Tibial nerve (tissue), 4 donors: ENCODE data around the gene CAPN15. TPM values are rescaled to one million over a fixed set of nuclear protein-coding genes. Genes with fewer than 3 reads are reported as not detected.

ENCODE experiments used
- DNase-seq, 2 donors: peaks; one replicate each; pipeline ENCODE4 v3.0.0-alpha.2; 2019; ENCODE audit warnings: low spot score in 2 of 2
- H3K27ac ChIP-seq, 4 donors: fragments of 200-600 bp; sonication (generic) in 3 of 4; one replicate each; pipeline ENCODE4 v1.5.1; 2017 to 2019; ENCODE audit warnings: mild to moderate bottlenecking in 1 of 4
- H3K27me3 ChIP-seq, 2 donors: fragments of 200-600 bp; sonication (generic) in 1 of 2; one replicate each; pipeline versions ENCODE4 v1.5.1 to v1.6.0; 2017 to 2019
- H3K36me3 ChIP-seq, 3 donors: fragments of 200-600 bp; sonication (generic); one replicate each; pipeline ENCODE4 v1.5.1; 2018 to 2019
- H3K4me1 ChIP-seq, 4 donors: fragments of 200-600 bp; sonication (generic) in 3 of 4; one replicate each; pipeline ENCODE4 v1.5.1; 2017 to 2019
- H3K4me3 ChIP-seq, 4 donors: fragments of 200-600 bp; sonication (generic) in 3 of 4; one replicate each; pipeline ENCODE4 v1.5.1; 2017 to 2019; ENCODE audit warnings: mild to moderate bottlenecking in 1 of 4, moderate library complexity in 1 of 4
- H3K9me3 ChIP-seq, 4 donors: fragments of 200-600 bp; sonication (generic) in 3 of 4; one replicate each; pipeline ENCODE4 v1.5.1; 2017 to 2019
- CTCF ChIP-seq, 5 experiments: fragments of 200-600 bp in 3 of 5; fragments of 450-650 bp in 2 of 5; sonication (generic) in 3 of 5; IDR thresholded peaks; one replicate each; pipeline ENCODE4 v1.5.1; 2016 to 2019; ENCODE audit warnings: antibody characterized with exemption in 5 of 5, mild to moderate bottlenecking in 3 of 5, moderate library complexity in 2 of 5
- EP300 ChIP-seq, 2 donors: sonication (generic); formaldehyde crosslinking; IDR thresholded peaks; one replicate each; pipeline ENCODE4 v1.6.1; 2017; ENCODE audit warnings: antibody characterized with exemption in 2 of 2, mild to moderate bottlenecking in 1 of 2
- POLR2A ChIP-seq, 2 donors: fragments of 450-650 bp; IDR thresholded peaks; one replicate each; pipeline ENCODE4 v1.6.1; 2017; ENCODE audit warnings: antibody characterized with exemption in 2 of 2, mild to moderate bottlenecking in 2 of 2, moderate library complexity in 2 of 2
- WGBS, 2 donors: methylation state at CpG; one replicate each; pipeline ENCODE4 v1.1.5; 2018; 5-methylcytosine and 5-hydroxymethylcytosine counted together
- total RNA-seq, 4 donors: library from RNA; depleted of rRNA; stranded (reverse); fragments of >200 nt; gene quantifications; one replicate each; pipeline ENCODE4 v1.1.0, GENCODE V29; 2016

CAPN15 gene
- total RNA-seq, 4 donors from 2014 or later: 19.0 to 91.5 (median 52.5) TPM

DNA sequence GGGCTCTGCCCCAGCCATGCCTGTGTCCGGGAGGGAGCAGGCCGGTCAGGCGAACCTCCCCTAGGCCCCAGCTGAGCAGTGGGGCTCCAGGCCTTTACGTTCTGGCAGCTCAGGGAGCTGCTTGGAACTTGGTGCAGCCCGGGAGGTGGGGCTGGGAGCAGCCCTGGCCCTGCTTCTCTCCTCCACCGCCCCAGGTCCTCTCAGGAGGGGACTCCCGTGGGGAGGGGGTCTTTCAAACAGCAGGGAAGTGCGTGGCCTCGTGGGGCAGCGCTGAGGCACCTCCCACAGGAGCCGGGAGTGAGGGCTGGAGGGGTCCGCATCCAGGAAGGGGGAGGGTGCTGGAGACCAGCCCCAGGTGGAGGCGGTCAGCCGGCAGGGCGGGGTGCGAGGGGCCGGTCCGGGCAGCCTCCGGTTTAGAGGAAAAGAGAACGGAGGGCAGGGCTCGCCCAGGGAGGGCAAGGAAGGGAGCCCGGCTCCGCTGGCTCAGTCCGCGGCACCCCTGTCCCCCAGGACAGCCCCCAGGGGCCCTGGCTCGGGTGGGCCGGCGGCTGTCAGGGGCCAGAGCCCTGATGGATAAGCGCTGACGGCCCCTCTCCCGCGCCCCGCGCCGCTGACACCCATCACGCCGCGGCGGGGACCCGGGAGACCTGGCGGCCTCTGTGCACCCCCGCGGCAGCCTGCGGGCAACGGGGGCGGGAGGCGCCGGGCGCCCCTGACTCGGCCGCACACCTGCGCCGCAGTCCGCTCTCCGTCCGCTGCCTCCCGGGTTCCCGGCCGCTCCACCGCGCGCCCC lies 32.1 kb downstream of the CAPN15 start:
- Histone ChIP-seq H3K4me1 (peaks cover 0 to 26% (median 1%) of the 10 kb centered on the region in 4 donors), H3K9me3 (no peaks in the 10 kb centered on the region), H3K27me3 (peaks cover 0 to 48% of the 10 kb centered on the region in 2 donors), H3K36me3 (no peaks in the 10 kb centered on the region), H3K27ac (no peak overlapping the region), H3K4me3 (no peak overlapping the region)
- no peak for DNase-seq
- no peak for TF ChIP-seq POLR2A (IDR thresholded peaks at IDR 0.05)
- no peak for TF ChIP-seq CTCF (IDR thresholded peaks at IDR 0.05)
- no peak for TF ChIP-seq EP300 (IDR thresholded peaks at IDR 0.05)
- 11% methylated on average over 17 to 37 of the region's 62 CpGs for WGBS, 2 donors

DNA sequence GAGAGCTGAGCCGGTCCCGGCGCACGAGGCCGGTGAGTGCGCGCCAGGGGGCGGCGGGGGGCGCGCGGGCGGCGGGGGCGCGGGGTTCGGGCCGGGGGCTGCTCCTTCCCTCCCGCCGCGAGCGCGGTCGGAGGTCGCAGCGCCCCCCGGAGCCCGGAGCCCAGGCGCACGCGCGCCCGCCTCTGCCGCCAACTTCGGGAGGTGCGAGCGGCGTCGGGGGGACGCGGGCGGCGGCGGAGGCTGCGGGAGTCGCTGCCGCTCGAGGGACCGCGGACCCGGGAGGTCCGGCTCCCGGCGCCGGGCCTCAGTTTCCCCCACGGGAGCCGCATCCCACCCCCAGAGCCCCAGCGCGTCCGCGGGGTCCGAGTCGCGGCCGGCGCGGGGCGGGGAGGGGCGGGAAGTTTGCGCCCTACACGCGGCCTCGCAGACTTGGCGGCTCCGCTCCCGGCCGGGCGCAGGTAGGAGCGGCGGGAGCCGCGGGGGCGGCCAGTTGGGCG lies 32.7 kb downstream of the CAPN15 start, which contains the start of gene PRR35:
PRR35 (plus strand) TSS at position 191 of the 497 bp plus-strand sequence. CDS start 2,901 bp downstream, outside the sequence.
- H3K4me3 ChIP-seq: peak within 1 kb of the TSS in 1 of 4 donors; percentile 15

GRCh38 chr16:560701-561412 lies 33.3 kb downstream of the CAPN15 start:
- Histone ChIP-seq H3K36me3 (no peaks in the 10 kb centered on the region), H3K9me3 (no peaks in the 10 kb centered on the region), H3K4me1 (peaks cover 0 to 26% (median 5%) of the 10 kb centered on the region in 4 donors), H3K27me3 (peaks cover 0 to 48% of the 10 kb centered on the region in 2 donors), H3K27ac (no peak overlapping the region), H3K4me3 (no peak overlapping the region)
- TF ChIP-seq POLR2A (IDR thresholded peaks at IDR 0.05): no peak
- no peak for TF ChIP-seq CTCF (IDR thresholded peaks at IDR 0.05)
- no peak for DNase-seq
- WGBS, 2 donors: 21% methylated on average over 16 of the region's 54 CpGs; no CpG with 5 or more reads in 1 of the 2 donors

More for the DNA sequence above, 32.7 kb downstream of the CAPN15 start, which contains the start of gene PRR35:
- TF ChIP-seq POLR2A (IDR thresholded peaks at IDR 0.05) (no peak), CTCF (IDR thresholded peaks at IDR 0.05) (no peak), EP300 (IDR thresholded peaks at IDR 0.05) (no peak)
- no peak within 1 kb of the TSS for H3K27ac ChIP-seq
- DNase-seq: no peak
- H3K36me3 ChIP-seq: no peaks in the 10 kb centered on the region
- H3K4me1 ChIP-seq: peaks cover 0 to 25% (median under 1%) of the 10 kb centered on the region in 4 donors
- H3K27me3 ChIP-seq: peaks cover 0 to 48% of the 10 kb centered on the region in 2 donors
- H3K9me3 ChIP-seq: no peaks in the 10 kb centered on the region
- 2% methylated on average over 65 of the region's 84 CpGs; no CpG with 5 or more reads in 1 of the 2 donors for WGBS, 2 donors

GRCh38 chr16:561413-561794 lies 33.9 kb downstream of the CAPN15 start:
- no peaks in the 10 kb centered on the region for H3K36me3 ChIP-seq
- peaks cover 0 to 48% of the 10 kb centered on the region in 2 donors for H3K27me3 ChIP-seq
- DNase-seq: no peak

More at GRCh38 chr16:561413-561794, 33.9 kb downstream of the CAPN15 start:
- Histone ChIP-seq H3K4me3 (no peak overlapping the region), H3K27ac (no peak overlapping the region), H3K9me3 (no peaks in the 10 kb centered on the region), H3K4me1 (peaks cover 0 to 31% (median 11%) of the 10 kb centered on the region in 4 donors)
- no peak for TF ChIP-seq EP300 (IDR thresholded peaks at IDR 0.05)
- TF ChIP-seq POLR2A (IDR thresholded peaks at IDR 0.05): no peak
- TF ChIP-seq CTCF (IDR thresholded peaks at IDR 0.05): no peak
- 67% methylated on average over 13 of the region's 15 CpGs; no CpG with 5 or more reads in 1 of the 2 donors for WGBS, 2 donors
